Embryonic facial prominence (tissue), 1 donor: ENCODE results near the gene CBX2.

Source experiments
- DNase-seq: peaks from one replicate; pipeline ENCODE4 v3.0.0-alpha.2; 2016; ENCODE audit errors: extremely low spot score

Gene CBX2

GRCh38 chr17:79799538-79800324, 21.8 kb downstream of the CBX2 start:
- DNase-seq: no peak

GRCh38 chr17:79800325-79801155, 22.6 kb downstream of the CBX2 start:
- DNase-seq: peak; percentile 73

GRCh38 chr17:79801156-79802038, 23.4 kb downstream of the CBX2 start:
- DNase-seq: no peak

GRCh38 chr17:79802039-79802735, 24.2 kb downstream of the CBX2 start:
- no peak for DNase-seq

GRCh38 chr17:79802736-79803420, 24.9 kb downstream of the CBX2 start:
- DNase-seq: no peak

GRCh38 chr17:79803421-79803996, 25.6 kb downstream of the CBX2 start:
- DNase-seq: no peak

- no peak for DNase-seq
These were observed 26.3 kb downstream of the CBX2 start for GRCh38 chr17:79803997-79804855.

GRCh38 chr17:79804856-79805696, 27.1 kb downstream of the CBX2 start:
- DNase-seq: no peak

- DNase-seq: no peak
These were observed 28.5 kb downstream of the CBX2 start for GRCh38 chr17:79806446-79806760.

- DNase-seq: no peak
These were observed 29.1 kb downstream of the CBX2 start for GRCh38 chr17:79806863-79807720.

- no peak for DNase-seq
These were observed 31.0 kb downstream of the CBX2 start for GRCh38 chr17:79808763-79809529.

GRCh38 chr17:79809530-79810129, 31.7 kb downstream of the CBX2 start:
- no peak for DNase-seq

GRCh38 chr17:79810130-79811010, 32.4 kb downstream of the CBX2 start:
- peak; percentile 81 for DNase-seq

- DNase-seq: no peak
These were observed 33.3 kb downstream of the CBX2 start for GRCh38 chr17:79811011-79811867.
